Hypothalamus (tissue), 51 donors: ENCODE results near the gene EIF4E2.
"Not testable (repeated sequence)": the region's sequence is repeated elsewhere in the genome, so short reads cannot be mapped to it uniquely, and the experiment has no call there.

ENCODE experiments used
- DNase-seq, 51 donors: peaks; one replicate each; lab custom pipeline; 2025; lab: John Stamatoyannopoulos, UW

EIF4E2 gene

DNA sequence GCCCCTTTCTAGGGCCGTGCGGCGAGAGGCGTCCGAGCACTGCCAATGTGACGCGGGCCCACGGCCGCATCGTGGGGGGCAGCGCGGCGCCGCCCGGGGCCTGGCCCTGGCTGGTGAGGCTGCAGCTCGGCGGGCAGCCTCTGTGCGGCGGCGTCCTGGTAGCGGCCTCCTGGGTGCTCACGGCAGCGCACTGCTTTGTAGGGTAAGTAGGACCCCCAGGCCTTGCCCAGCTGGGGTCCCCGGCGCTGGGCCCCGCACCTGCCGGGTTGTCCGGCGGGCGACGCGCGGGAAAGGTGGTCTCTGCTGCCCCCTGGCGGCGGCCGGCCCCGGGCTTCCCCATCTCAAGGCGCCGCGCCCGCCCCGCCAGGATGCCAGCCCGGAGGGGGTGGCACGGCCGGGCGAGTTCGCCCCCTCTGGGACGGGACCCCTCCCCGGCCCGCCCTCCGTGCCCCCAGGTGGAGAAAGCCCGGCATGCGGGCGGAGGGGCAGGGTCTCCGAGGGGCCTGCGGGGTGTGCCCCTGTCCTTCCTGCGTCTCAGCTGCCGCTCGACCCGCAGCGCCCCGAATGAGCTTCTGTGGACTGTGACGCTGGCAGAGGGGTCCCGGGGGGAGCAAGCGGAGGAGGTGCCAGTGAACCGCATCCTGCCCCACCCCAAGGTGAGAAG, 28.4 kb upstream of the EIF4E2 start:
- DNase-seq: peak in 36 of 51 donors; percentile 9 to 75 (median 30)

DNA sequence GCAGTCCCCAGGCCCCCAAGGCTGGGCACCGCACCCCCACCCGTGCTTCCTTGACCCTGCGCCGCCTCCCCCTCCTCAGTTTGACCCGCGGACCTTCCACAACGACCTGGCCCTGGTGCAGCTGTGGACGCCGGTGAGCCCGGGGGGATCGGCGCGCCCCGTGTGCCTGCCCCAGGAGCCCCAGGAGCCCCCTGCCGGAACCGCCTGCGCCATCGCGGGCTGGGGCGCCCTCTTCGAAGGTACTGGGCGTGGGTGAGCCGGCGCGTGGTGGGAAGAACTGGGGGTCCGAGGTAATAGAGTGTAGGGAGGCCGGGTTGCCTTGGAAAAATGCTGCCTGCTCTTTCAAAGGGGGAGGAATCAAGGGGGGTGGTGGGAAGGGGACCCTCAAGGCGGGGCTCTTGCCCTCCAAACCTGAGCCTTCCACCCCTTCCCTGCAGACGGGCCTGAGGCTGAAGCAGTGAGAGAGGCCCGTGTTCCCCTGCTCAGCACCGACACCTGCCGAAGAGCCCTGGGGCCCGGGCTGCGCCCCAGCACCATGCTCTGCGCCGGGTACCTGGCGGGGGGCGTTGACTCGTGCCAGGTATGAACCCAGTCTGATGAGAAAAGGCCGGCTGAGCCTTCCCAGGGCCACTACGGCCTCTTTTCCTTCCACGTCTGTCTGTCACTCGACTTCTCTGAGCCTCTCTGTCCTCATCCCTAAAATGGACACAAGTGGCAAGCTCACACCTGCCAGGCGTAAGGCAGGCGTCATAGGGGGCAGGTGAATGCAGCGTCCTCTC, 27.7 kb upstream of the EIF4E2 start:
- DNase-seq: no peak

- no peak for DNase-seq
Observed at GRCh38 chr2:232523402-232523681, 27.1 kb upstream of the EIF4E2 start.

DNA sequence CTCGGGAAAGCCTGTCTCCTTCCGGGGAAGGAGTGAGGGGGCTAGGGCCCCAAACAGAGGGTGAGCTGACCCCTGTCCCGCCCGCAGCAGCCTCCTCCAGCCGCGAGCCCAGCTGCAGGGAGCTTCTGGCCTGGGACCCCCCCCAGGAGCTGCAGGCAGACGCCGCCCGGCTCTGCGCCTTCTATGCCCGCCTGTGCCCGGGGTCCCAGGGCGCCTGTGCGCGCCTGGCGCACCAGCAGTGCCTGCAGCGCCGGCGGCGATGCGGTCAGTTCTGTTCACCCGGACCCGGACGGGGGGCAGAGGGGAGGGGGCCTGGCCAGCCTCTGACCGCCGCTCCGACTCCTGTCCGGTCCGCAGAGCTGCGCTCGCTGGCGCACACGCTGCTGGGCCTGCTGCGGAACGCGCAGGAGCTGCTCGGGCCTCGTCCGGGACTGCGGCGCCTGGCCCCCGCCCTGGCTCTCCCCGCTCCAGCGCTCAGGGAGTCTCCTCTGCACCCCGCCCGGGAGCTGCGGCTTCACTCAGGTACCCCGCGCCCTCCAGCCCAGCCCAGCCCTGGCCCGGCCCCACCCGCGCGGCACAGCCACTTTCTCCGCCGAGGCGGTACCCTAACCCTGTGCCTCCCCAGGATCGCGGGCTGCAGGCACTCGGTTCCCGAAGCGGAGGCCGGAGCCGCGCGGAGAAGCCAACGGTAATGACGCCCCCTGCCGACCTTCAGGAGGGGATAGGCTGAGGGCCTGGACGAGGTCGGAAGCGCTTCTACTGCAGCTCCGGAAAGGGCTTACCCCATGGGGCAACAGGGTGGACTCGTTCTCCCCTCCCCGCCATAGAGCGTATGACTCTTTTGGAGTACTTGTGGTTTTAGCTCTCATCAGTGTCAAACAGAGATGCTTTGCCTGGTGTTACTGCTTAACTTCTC, 26.5 kb upstream of the EIF4E2 start:
- DNase-seq: peak in 19 of 51 donors; percentile 9 to 52 (median 23)

DNA sequence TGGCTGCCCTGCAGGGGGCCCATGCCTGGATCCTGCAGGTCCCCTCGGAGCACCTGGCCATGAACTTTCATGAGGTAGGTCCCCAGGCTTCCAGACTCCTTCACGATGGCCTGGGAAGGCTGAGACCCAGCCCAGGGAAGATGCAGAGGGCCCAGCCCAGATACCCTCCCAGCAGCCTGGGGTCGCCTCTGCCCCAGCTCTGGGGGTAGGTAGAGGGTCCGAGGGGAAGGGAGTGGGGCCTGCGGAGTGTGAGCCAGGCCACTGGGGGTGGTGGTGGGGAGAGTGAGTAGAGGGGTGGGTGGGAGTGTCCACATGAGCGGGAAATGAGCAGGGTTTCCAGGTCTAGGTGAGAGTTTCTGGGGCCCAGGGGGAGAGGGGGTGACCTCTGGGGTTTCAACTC, 25.7 kb upstream of the EIF4E2 start:
- no peak for DNase-seq

GRCh38 chr2:232525199-232525598, 25.3 kb upstream of the EIF4E2 start:
- DNase-seq: no peak

GRCh38 chr2:232525791-232526371, 24.6 kb upstream of the EIF4E2 start, which contains the start of gene CHRND:
Gene CHRND, plus strand, starts transcription at chr2:232526160. Its CDS starts 56 bp downstream, at chr2:232526216.
- DNase-seq: peak in 28 of 51 donors; percentile 9 to 70 (median 41)

- no peak for DNase-seq
Observed at GRCh38 chr2:232526372-232526941, 24.0 kb upstream of the EIF4E2 start.

- DNase-seq: no peak
Observed at GRCh38 chr2:232527905-232528470, 22.5 kb upstream of the EIF4E2 start.

DNA sequence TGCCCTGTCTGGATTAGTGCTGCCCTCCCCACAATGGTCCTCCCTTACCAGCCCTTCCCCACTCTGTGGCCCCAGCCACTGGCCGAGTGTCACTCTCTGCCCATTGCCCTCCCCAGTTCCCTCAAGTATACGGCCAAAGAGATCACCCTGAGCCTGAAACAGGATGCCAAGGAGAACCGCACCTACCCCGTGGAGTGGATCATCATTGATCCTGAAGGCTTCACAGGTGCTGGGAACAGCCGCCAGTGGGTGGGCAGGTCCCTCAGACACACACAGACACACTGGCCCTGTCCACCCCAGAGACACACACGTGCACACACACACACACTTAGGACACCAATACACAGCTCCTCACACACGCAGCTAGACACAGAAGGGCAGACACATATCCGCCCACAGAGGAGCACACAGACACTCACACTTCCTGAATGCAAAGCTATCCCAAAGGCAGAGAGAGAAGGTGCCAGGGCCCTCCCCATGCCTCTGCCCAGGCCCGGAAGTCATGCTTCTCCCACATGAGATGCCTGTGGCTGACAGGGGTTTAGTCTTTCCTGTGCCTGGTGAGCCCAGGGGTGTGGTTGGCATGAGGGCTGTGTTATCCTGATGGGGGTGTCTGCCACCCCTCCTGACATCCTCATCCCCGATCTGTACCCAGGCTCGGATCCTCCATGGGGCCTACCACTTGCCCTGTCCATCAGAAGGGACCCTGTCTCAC, 21.6 kb upstream of the EIF4E2 start:
- no peak for DNase-seq

- no peak for DNase-seq
Observed at GRCh38 chr2:232529806-232530547, 20.5 kb upstream of the EIF4E2 start.

DNA sequence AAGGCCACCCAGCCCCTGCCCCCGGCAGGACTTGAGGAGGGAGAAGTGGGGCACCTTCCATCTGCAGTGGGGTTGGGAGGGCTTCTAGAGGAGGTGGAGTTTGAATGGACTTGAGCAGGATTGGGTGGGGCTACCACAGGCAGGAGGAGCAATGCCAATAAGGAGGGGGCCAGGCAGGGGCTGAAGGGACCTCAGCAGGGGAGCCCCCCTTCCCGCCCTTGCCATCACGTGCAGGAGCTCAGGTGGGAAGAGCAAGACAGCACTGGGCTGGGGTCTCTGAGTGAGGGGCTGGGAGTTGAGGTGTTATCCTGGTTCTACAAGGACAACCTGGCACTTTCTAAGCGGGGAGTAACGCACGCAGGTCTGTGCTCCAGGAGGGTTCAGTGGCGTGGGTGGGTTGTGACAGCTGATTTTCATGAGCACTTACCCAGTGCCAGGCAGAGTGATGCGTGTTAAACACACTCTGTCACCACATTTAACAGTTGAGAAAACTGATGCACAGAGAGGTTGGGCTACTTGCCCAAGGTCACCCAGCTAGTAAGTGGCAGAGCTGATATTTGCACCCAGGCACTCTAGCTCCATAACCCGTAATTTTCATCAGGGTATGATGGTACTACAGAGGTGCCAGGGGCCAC, 19.7 kb upstream of the EIF4E2 start:
- DNase-seq: no peak

GRCh38 chr2:232532419-232532818, 18.1 kb upstream of the EIF4E2 start:
- DNase-seq: no peak

DNA sequence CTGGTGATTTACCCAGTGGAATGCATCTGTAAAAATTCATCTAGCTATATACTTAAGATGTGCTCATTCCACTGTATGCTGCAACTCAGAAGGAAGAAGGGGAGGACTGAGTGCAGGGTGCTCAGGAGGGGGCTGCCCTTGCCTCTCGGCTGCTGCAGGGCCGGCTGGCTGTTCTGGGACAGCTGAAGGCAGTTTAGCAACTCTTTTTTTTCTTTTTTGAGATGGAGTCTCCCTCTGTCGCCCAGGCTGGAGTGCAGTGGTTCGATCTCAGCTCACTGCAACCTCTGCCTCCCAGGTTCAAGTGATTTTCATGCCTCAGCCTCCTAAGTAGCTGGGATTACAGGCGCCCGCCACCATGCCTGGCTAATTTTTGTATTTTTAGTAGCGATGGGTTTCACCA, 17.7 kb upstream of the EIF4E2 start:
- not testable (repeated sequence) for DNase-seq

GRCh38 chr2:232533944-232534710, 16.4 kb upstream of the EIF4E2 start:
- DNase-seq: no peak

- no peak for DNase-seq
Observed at GRCh38 chr2:232534940-232535651, 15.4 kb upstream of the EIF4E2 start.
